Upper lobe of left lung (tissue), 6 donors: ENCODE data around the gene MYO15B. TPM values are rescaled to one million over a fixed set of nuclear protein-coding genes. Genes with fewer than 3 reads are reported as not detected.

Experiments used
- ATAC-seq, 2 donors: fragments of 200-7000 bp; cut with Tn5 transposase; one replicate each; pipeline ENCODE4 v1.9.1; 2022; ENCODE audit warnings: mild to moderate bottlenecking in 2 of 2, moderate library complexity in 2 of 2; ENCODE audit not compliant: low FRiP score in 2 of 2
- DNase-seq, 2 donors: peaks; one replicate each; pipeline ENCODE4 v3.0.0-alpha.2; 2019 to 2020
- H3K27ac ChIP-seq, 4 donors: fragments of 200-600 bp; sonication (generic); one replicate each; pipeline ENCODE4 v1.5.1; 2016 to 2019
- H3K27me3 ChIP-seq, 4 donors: fragments of 200-600 bp; sonication (generic); one replicate each; pipeline ENCODE4 v1.5.1; 2017 to 2019
- H3K36me3 ChIP-seq, 4 donors: fragments of 200-600 bp; sonication (generic); one replicate each; pipeline ENCODE4 v1.5.1; 2016 to 2019
- H3K4me1 ChIP-seq, 4 donors: fragments of 200-600 bp; sonication (generic); one replicate each; pipeline ENCODE4 v1.5.1; 2018 to 2019
- H3K4me3 ChIP-seq, 4 donors: fragments of 200-600 bp; sonication (generic); one replicate each; pipeline ENCODE4 v1.5.1; 2017 to 2019; ENCODE audit warnings: mild to moderate bottlenecking in 2 of 4, moderate library complexity in 1 of 4
- H3K9me3 ChIP-seq, 4 donors: fragments of 200-600 bp; sonication (generic); one replicate each; pipeline ENCODE4 v1.5.1; 2018 to 2019
- CTCF ChIP-seq, 6 experiments: fragments of 450-650 bp in 4 of 6; fragments of 200-600 bp in 2 of 6; sonication (generic) in 2 of 6; IDR thresholded peaks; one replicate each; pipeline ENCODE4 v1.5.1; 2016 to 2019; ENCODE audit warnings: antibody characterized with exemption in 6 of 6
- EP300 ChIP-seq, 4 donors: sonication (generic); formaldehyde crosslinking; IDR thresholded peaks; one replicate each; pipeline ENCODE4 v1.5.1; 2017; ENCODE audit warnings: antibody characterized with exemption in 4 of 4, control low read depth in 2 of 4
- POLR2A ChIP-seq, 4 donors: fragments of 450-650 bp; IDR thresholded peaks; one replicate each; pipeline ENCODE4 v1.5.1; 2016 to 2017; ENCODE audit warnings: antibody characterized with exemption in 4 of 4, mild to moderate bottlenecking in 2 of 4
- POLR2AphosphoS5 ChIP-seq, 2 donors: sonication (generic); formaldehyde crosslinking; IDR thresholded peaks; one replicate each; pipeline ENCODE4 v1.5.1; 2017; ENCODE audit warnings: antibody characterized with exemption in 2 of 2
- WGBS, 2 donors: methylation state at CpG; one replicate each; pipeline ENCODE4 v1.1.5; 2017 to 2018; 5-methylcytosine and 5-hydroxymethylcytosine counted together
- total RNA-seq, 6 donors: library from RNA; depleted of rRNA in 4 of 6; stranded (reverse); fragments of >200 nt in 4 of 6; gene quantifications; one replicate each; pipeline versions ENCODE4 v1.1.0 to v1.2.1, GENCODE V29; 2016 to 2021
- donor health status: DM: no; HTN: no; CAD: no; lungs with moderate emphysema.
- donor health status: DM: no; HTN: yes; CAD: no; lungs with severe emphysema.

Gene MYO15B
- total RNA-seq, 6 donors from 2014 or later, result 89.8 to 592 (median 183) TPM

DNA sequence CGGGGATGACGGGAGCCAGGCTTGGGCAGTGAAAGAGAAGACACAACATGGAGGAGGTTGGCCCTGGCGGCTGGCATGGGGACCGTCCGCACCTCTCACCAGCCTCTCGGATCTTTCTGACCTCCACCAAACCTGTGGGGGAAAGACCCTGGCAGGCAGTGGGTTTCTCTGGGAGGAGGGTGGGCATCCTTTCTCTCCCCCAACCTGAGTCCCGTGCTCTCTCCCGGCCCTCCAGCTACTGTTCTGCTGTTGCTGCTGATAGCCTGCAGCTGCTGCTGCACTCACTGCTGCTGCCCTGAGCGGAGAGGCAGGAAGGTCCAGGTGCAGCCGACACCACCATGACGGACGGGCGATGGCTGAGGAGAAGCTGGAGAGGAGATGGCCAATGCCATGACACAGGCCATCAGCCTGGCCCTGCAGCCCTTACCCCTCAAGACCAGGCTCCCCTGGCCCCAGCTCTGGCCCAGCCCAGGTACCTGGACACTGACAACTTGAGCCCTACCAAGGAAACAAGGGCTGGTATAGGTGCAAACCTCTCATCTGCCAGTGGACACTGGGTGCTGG, 53.0 kb downstream of the MYO15B start:
- Histone ChIP-seq H3K36me3 (peaks cover 0 to 13% (median 0%) of the 10 kb centered on the region in 4 donors), H3K27me3 (no peaks in the 10 kb centered on the region), H3K9me3 (no peaks in the 10 kb centered on the region), H3K27ac (peak overlapping the region in 2 of 4 donors; percentile 4 to 75), H3K4me3 (no peak overlapping the region), H3K4me1 (peaks cover under 1 to 57% (median 25%) of the 10 kb centered on the region in 4 donors)
- ATAC-seq, result no peak
- peak in 1 of 2 donors; percentile 54 for DNase-seq
- no peak for TF ChIP-seq POLR2AphosphoS5 (IDR thresholded peaks at IDR 0.05)
- no peak for TF ChIP-seq EP300 (IDR thresholded peaks at IDR 0.05)
- TF ChIP-seq CTCF (IDR thresholded peaks at IDR 0.05), result no peak
- TF ChIP-seq POLR2A (IDR thresholded peaks at IDR 0.05), result no peak
- WGBS, 2 donors, result 93 to 94% methylated on average over 8 to 11 of the region's 13 CpGs

DNA sequence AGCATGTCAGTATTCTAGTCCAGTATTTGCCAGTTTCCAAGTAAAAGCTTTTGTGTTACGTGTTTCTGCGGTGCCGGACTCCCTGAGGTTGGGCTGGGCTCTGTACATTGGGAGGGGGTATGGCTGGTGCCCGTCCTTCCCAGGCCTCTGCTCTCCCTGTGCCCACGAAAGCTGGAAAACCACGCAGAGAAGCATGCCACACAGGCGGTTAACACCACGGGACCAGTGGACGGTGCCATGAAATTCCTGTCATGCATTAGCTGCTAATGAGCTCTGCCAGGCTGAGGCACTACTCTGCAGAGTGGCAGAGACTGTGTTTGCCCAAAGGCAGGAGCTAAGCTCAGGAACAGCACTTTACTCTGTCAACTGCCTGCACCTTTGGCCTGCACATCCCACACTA, 53.7 kb downstream of the MYO15B start:
- peak overlapping the region; percentile 4 to 80 (median 70) for H3K27ac ChIP-seq
- H3K36me3 ChIP-seq, result peaks cover 0 to 13% (median 0%) of the 10 kb centered on the region in 4 donors
- peak in 1 of 2 donors; percentile 40 for DNase-seq
- 62 to 87% methylated on average over 4 to 9 of the region's 9 CpGs for WGBS, 2 donors
- H3K9me3 ChIP-seq, result no peaks in the 10 kb centered on the region
- TF ChIP-seq CTCF (IDR thresholded peaks at IDR 0.05), result no peak
- no peak for TF ChIP-seq POLR2AphosphoS5 (IDR thresholded peaks at IDR 0.05)
- no peak for TF ChIP-seq EP300 (IDR thresholded peaks at IDR 0.05)
- no peak for TF ChIP-seq POLR2A (IDR thresholded peaks at IDR 0.05)
- no peak overlapping the region for H3K4me3 ChIP-seq
- no peaks in the 10 kb centered on the region for H3K27me3 ChIP-seq
- H3K4me1 ChIP-seq, result peaks cover 8 to 58% (median 30%) of the 10 kb centered on the region in 4 donors
- no peak for ATAC-seq

GRCh38 chr17:75642182-75642783, 54.7 kb downstream of the MYO15B start:
- Histone ChIP-seq H3K27me3 (no peaks in the 10 kb centered on the region), H3K27ac (peak overlapping the region; percentile 57 to 80 (median 70)), H3K4me1 (peaks cover 10 to 60% (median 27%) of the 10 kb centered on the region in 4 donors), H3K36me3 (peaks cover 0 to 13% (median 0%) of the 10 kb centered on the region in 4 donors), H3K9me3 (no peaks in the 10 kb centered on the region), H3K4me3 (no peak overlapping the region)
- no peak for ATAC-seq
- 66 to 69% methylated on average over 7 of the region's 7 CpGs for WGBS, 2 donors
- DNase-seq, result peak; percentile 33 to 59
- no peak for TF ChIP-seq POLR2A (IDR thresholded peaks at IDR 0.05)
- TF ChIP-seq EP300 (IDR thresholded peaks at IDR 0.05), result no peak
- TF ChIP-seq CTCF (IDR thresholded peaks at IDR 0.05), result no peak
- no peak for TF ChIP-seq POLR2AphosphoS5 (IDR thresholded peaks at IDR 0.05)

GRCh38 chr17:75642784-75643642, 55.4 kb downstream of the MYO15B start:
- DNase-seq (peak in 1 of 2 donors; percentile 62), ATAC-seq (no peak)
- H3K4me3 ChIP-seq, result no peak overlapping the region
- H3K36me3 ChIP-seq, result peaks cover 0 to 13% (median 0%) of the 10 kb centered on the region in 4 donors
- H3K4me1 ChIP-seq, result peaks cover 10 to 59% (median 27%) of the 10 kb centered on the region in 4 donors
- peak overlapping the region; percentile 57 to 80 (median 70) for H3K27ac ChIP-seq
- no peaks in the 10 kb centered on the region for H3K27me3 ChIP-seq
- 80 to 85% methylated on average over 13 to 17 of the region's 17 CpGs for WGBS, 2 donors
- no peak for TF ChIP-seq POLR2AphosphoS5 (IDR thresholded peaks at IDR 0.05)
- TF ChIP-seq CTCF (IDR thresholded peaks at IDR 0.05), result no peak
- TF ChIP-seq EP300 (IDR thresholded peaks at IDR 0.05), result peak in 1 of 4 donors; percentile 35
- TF ChIP-seq POLR2A (IDR thresholded peaks at IDR 0.05), result no peak
- no peaks in the 10 kb centered on the region for H3K9me3 ChIP-seq
